Neural crest cell (in vitro differentiated cells): ENCODE measurements around the gene PPP1R12A. TPM values are rescaled to one million over a fixed set of nuclear protein-coding genes. Genes with fewer than 3 reads are reported as not detected.

Source experiments
- DNase-seq: peaks from one replicate; pipeline ENCODE4 v3.0.0; 2021; ENCODE audit warnings: low read depth, mixed read lengths, low spot score
- H3K27ac Mint-ChIP-seq: one replicate; pipeline ENCODE4 v1.8.0; 2021; ENCODE audit warnings: mild to moderate bottlenecking, mixed read lengths; ENCODE audit not compliant: unreplicated experiment
- H3K27me3 Mint-ChIP-seq: 2 replicates; pipeline ENCODE4 v1.8.0; 2021; ENCODE audit warnings: low read depth, mild to moderate bottlenecking, mixed read lengths
- H3K36me3 Mint-ChIP-seq: 2 replicates; pipeline ENCODE4 v1.8.0; 2021; ENCODE audit warnings: low read depth, mild to moderate bottlenecking, mixed read lengths
- H3K4me1 Mint-ChIP-seq: 2 replicates; pipeline ENCODE4 v1.8.0; 2021; ENCODE audit warnings: mixed read lengths
- H3K4me3 Mint-ChIP-seq: one replicate; pipeline ENCODE4 v1.8.0; 2021; ENCODE audit warnings: mild to moderate bottlenecking, mixed read lengths
- H3K9me3 Mint-ChIP-seq: 2 replicates; pipeline ENCODE4 v1.8.0; 2021; ENCODE audit warnings: mixed read lengths
- CTCF ChIP-seq: fragments of 200-600 bp; sonication (generic); conservative IDR thresholded peaks from 2 replicates; pipeline ENCODE4 v1.5.0; 2021; ENCODE audit warnings: antibody characterized with exemption, mild to moderate bottlenecking
- total RNA-seq: library from RNA; stranded (reverse); gene quantifications from 2 replicates; pipeline ENCODE4 v1.2.1, GENCODE V29; 2021

The PPP1R12A gene
- total RNA-seq, 1 donor from 2014 or later = 65.7 TPM

GRCh38 chr12:79926951-79927350, 7.9 kb downstream of the PPP1R12A start:
- no peak for TF ChIP-seq CTCF
- H3K36me3 Mint-ChIP-seq = no peaks in the 10 kb centered on the region
- DNase-seq = no peak
- no peaks in the 10 kb centered on the region for H3K9me3 Mint-ChIP-seq
- no peak overlapping the region for H3K27ac Mint-ChIP-seq
- H3K27me3 Mint-ChIP-seq = no peaks in the 10 kb centered on the region
- H3K4me3 Mint-ChIP-seq = no peak overlapping the region
- H3K4me1 Mint-ChIP-seq = peaks cover 30% of the 10 kb centered on the region

DNA sequence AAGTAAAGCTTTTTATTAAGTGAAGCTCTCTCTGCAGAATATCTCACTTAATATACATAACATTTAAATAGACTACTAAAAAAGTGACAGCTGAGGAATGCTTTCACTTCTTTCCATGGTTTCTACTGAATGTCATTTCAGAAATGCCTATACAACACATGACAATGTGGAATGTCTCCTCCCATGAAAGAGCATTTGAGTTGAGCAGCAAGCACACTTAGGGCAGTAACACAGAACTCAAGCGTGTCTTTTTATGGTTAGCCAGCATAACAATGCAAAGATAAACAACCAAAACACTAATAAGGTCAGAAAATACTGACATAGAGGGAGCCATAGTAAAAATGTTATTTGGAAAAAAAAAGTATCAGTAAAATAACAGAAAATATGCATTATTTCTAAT, 9.4 kb downstream of the PPP1R12A start:
- DNase-seq = no peak
- H3K27ac Mint-ChIP-seq = no peak overlapping the region
- no peaks in the 10 kb centered on the region for H3K9me3 Mint-ChIP-seq
- H3K27me3 Mint-ChIP-seq = no peaks in the 10 kb centered on the region
- no peak for TF ChIP-seq CTCF
- peaks cover 26% of the 10 kb centered on the region for H3K4me1 Mint-ChIP-seq
- no peaks in the 10 kb centered on the region for H3K36me3 Mint-ChIP-seq
- no peak overlapping the region for H3K4me3 Mint-ChIP-seq

DNA sequence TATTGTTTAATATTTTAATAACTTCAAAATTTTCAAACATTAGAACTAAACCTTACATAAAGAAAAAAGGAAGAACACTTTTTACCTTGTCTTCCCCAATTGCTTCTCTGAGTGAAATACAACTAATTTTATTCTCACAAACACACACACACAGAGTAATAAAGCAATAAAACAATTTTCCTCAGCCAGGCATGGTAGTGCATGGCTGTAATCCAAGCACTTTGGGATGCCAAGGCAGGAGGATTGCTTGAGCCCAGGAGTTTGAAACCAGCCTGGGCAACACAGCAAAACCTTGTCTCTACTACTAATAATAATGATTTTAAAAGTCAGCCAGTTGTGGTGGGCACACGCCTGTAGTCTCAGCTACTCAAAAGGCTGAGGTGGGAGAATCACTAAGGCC, 13.1 kb downstream of the PPP1R12A start:
- H3K4me3 Mint-ChIP-seq = no peak overlapping the region
- DNase-seq = no peak
- no peaks in the 10 kb centered on the region for H3K9me3 Mint-ChIP-seq
- H3K27ac Mint-ChIP-seq = no peak overlapping the region
- H3K27me3 Mint-ChIP-seq = no peaks in the 10 kb centered on the region
- no peaks in the 10 kb centered on the region for H3K36me3 Mint-ChIP-seq
- peaks cover 21% of the 10 kb centered on the region for H3K4me1 Mint-ChIP-seq
- TF ChIP-seq CTCF = no peak

DNA sequence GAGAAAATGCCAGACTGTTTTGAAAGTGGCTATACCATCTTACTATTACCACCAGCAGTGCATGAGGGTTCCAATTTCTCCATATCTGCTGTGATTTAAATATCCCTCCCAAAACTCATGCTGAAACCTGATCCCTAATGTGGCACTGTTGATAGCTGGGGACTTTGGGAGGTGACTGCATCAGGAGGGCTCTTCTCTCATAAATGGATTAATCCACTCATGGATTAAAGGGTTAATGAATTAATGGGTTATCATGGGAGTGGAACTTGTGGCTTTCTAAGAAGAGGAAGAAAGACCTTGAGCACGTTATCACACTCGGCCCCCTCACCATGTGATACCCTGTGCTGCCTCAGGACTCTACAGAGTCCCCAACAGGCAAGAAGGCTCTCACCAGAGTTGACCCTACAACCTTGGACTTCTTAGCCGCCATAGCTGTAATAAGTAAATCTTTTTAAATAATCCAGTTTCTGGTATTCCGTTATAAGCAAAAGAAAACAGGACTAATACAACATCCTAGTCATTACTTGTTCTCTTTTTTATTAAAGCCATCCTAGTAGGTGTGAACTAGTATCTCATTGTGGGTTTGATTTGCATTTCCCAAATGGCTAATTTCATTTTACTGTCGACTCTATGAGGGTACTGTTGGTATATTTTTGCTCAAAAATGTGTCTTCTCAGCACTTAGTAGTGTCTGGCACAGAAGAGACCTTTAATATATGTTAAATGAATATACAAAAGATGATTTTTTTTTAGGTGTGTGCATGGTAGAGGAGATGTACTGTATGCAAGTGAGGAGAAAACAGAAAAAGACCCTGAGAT, 14.3 kb downstream of the PPP1R12A start:
- no peak for DNase-seq
- no peaks in the 10 kb centered on the region for H3K36me3 Mint-ChIP-seq
- H3K27ac Mint-ChIP-seq = no peak overlapping the region
- no peak for TF ChIP-seq CTCF
- H3K4me3 Mint-ChIP-seq = no peak overlapping the region
- H3K9me3 Mint-ChIP-seq = no peaks in the 10 kb centered on the region
- no peaks in the 10 kb centered on the region for H3K27me3 Mint-ChIP-seq
- peaks cover 19% of the 10 kb centered on the region for H3K4me1 Mint-ChIP-seq

GRCh38 chr12:79919762-79920161, 15.1 kb downstream of the PPP1R12A start:
- Mint-ChIP-seq H3K36me3 (no peaks in the 10 kb centered on the region), H3K27me3 (no peaks in the 10 kb centered on the region), H3K27ac (no peak overlapping the region), H3K4me3 (no peak overlapping the region), H3K9me3 (no peaks in the 10 kb centered on the region), H3K4me1 (peaks cover 17% of the 10 kb centered on the region)
- no peak for TF ChIP-seq CTCF
- DNase-seq = no peak
